ENCODE data around the gene KRT86.
"Not testable (repeated sequence)": the region's sequence is repeated elsewhere in the genome, so short reads cannot be mapped to it uniquely, and the experiment has no call there.

The KRT86 gene

GRCh38 chr12:52296572-52297215, 22.2 kb downstream of the KRT86 start:
- DNase-seq, result no peak

GRCh38 chr12:52298677-52299190, 24.3 kb downstream of the KRT86 start:
- no peak for DNase-seq

- DNase-seq, result no peak
These were observed 26.6 kb downstream of the KRT86 start for GRCh38 chr12:52300796-52301691.

- not testable (repeated sequence) for DNase-seq
These were observed 27.3 kb downstream of the KRT86 start for GRCh38 chr12:52301721-52302120.

GRCh38 chr12:52302242-52302914, 27.9 kb downstream of the KRT86 start:
- not testable (repeated sequence) for DNase-seq

- DNase-seq, result not testable (repeated sequence)
These were observed 30.5 kb downstream of the KRT86 start for GRCh38 chr12:52304941-52305411.

- no peak for DNase-seq
These were observed 31.7 kb downstream of the KRT86 start for GRCh38 chr12:52305921-52306705.

GRCh38 chr12:52306731-52307130, 32.3 kb downstream of the KRT86 start:
- no peak for DNase-seq

GRCh38 chr12:52307836-52308805, 33.7 kb downstream of the KRT86 start:
- DNase-seq, result no peak

GRCh38 chr12:52308806-52309425, 34.5 kb downstream of the KRT86 start:
- no peak for DNase-seq

GRCh38 chr12:52310622-52311284, 36.3 kb downstream of the KRT86 start:
- no peak for DNase-seq

- no peak for DNase-seq
These were observed 36.8 kb downstream of the KRT86 start for GRCh38 chr12:52311285-52311648.

- no peak for DNase-seq
These were observed 37.6 kb downstream of the KRT86 start for GRCh38 chr12:52312086-52312485.

GRCh38 chr12:52313461-52313860, 39.0 kb downstream of the KRT86 start:
- DNase-seq, result no peak

GRCh38 chr12:52313926-52314325, 39.5 kb downstream of the KRT86 start:
- no peak for DNase-seq

- no peak for DNase-seq
These were observed 40.1 kb downstream of the KRT86 start for GRCh38 chr12:52314511-52314910.

GRCh38 chr12:52315721-52316120, 41.3 kb downstream of the KRT86 start:
- not testable (repeated sequence) for DNase-seq

- no peak for DNase-seq
These were observed 41.8 kb downstream of the KRT86 start for GRCh38 chr12:52316290-52316689.

- no peak for DNase-seq
These were observed 42.3 kb downstream of the KRT86 start for GRCh38 chr12:52316701-52317100.

GRCh38 chr12:52317468-52318052, 43.1 kb downstream of the KRT86 start:
- DNase-seq, result no peak

Measured in activated naive CD4-positive, alpha-beta T cell (primary cell).